GM19455 (cell line): Measurements from ENCODE around the gene BHMT.
"Not testable (repeated sequence)": the region's sequence is repeated elsewhere in the genome, so short reads cannot be mapped to it uniquely, and the experiment has no call there.

Source experiments
- ATAC-seq: cut with Tn5 transposase; IDR thresholded peaks from one replicate; pipeline ENCODE4 v1.9.1; 2021; ENCODE audit not compliant: unreplicated experiment

Gene BHMT

DNA sequence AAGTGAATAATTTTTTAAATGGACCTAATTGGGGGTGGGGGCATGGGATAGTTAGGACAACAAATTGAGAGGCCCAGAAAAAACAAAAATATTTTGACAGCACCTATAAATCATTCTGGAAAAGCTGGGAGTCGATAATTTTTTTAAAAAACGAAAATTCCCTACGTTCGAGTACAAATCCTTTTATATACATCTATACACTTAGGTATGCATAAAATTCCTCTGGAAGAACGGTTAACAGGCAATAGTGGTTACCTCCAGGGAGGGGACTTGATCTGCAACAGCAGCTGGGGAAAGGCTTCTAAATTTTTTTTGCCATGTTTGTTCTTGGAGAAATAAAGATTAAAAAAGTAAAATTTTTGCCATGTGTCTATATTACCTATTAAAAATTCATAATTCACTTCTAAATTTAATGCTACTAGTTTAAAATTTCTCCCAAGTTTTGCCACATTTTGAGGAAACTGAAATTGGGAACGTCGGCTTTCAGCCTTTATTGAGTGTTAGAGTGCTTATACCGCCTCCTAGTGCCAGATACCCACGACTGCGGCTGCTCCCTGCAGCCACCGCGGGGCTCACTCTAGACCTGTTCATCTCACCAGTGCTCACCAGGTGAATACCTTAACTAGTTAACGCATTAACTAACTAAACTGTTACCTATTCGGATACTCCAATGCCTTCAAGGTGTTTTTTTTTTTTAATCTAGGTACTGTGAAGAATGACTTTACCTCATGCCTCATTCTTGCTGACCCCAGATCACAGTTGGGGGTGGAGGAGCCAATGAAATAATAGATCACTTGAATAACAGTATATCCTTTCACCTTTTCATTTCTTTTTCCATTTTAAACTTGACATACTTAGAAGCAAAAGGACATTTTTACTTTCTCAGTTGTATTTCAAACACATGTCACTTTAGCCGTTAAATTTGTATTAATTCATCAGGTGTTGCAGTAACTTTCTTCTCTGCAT lies 1.8 kb upstream of the BHMT start:
- ATAC-seq: no peak

DNA sequence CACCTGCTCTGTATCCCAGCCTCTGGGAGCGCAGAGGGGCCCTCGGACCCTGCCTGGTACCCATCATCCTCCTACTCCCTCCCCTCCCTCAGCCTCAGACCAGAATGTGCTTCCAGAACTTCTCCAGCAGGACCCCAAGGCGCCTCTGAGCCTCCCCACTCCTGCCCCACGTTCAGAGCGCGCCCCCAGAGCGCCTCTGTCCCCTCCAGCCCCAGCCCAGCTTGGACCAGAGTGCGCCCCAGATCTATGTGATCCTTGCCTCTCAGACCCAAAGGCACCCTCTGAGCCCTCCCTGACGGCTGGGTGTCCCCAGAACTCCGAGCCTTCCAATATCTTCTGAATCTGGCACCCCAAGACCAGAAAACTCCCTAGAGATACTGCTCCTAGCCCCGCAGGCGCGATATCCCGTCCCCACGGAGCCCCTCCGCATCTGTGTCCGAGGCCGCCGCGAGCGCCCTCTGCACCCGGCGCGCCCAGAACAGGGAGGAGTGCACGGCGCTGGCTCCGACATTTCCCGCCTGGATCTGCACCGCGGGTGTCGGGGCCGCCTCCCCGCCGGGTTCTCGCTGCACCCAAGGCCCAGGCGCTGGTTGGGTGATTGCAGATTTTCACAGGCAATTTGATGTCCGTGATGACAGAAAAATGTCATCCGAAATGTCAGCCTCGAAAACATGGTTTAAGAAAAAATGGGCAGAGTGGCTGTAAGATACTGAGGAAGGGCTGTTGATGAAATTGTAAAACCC lies 522 bp downstream of the BHMT start:
- no peak for ATAC-seq

DNA sequence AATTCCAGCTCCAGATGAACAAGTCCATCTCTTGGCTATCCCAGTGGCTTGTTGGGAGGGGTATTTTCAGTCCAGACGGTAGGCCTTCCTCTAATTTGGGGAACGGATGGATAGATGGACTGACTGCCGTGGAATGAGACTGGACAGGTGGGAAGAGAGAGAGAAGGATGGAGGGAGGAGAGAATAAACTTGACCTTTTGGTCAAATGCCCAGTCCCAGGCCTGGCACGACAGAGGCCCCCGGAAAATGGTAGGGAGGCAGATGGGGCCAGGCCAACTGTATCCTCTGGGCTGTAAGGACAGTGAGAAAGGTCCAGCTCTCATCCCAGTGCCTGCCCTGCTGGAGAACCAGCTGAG lies 1.1 kb downstream of the BHMT start:
- ATAC-seq: no peak

DNA sequence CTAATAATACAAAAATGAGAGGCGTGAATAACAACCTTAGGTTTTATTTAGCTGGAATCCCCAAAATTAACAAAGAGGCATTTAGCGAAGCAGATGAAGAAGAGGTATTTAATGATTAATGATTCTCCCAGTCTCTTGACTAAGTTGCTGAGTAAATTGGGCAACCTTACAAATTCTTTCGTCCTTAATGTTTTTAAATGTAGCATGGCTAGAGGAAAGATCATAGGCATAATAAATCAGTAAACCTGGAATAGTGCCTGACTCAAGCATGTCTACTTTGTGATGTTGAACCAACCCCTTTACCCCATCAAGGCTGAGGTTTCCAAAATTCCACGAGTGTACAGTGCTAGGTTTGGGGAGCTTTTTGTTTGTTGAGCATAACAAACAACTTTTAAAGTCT lies 7.9 kb downstream of the BHMT start:
- no peak for ATAC-seq

DNA sequence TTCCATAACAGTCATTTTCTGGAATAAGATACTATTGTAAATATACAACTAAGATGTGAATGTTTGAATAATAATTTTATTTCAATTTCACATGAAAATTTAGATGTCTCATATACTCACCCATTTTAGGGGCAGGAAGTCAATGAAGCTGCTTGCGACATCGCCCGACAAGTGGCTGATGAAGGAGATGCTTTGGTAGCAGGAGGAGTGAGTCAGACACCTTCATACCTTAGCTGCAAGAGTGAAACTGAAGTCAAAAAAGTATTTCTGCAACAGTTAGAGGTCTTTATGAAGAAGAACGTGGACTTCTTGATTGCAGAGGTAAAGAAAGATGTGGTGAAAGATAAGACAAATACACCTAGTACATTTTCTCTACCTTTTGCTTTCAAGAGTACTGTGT lies 8.6 kb downstream of the BHMT start:
- no peak for ATAC-seq

DNA sequence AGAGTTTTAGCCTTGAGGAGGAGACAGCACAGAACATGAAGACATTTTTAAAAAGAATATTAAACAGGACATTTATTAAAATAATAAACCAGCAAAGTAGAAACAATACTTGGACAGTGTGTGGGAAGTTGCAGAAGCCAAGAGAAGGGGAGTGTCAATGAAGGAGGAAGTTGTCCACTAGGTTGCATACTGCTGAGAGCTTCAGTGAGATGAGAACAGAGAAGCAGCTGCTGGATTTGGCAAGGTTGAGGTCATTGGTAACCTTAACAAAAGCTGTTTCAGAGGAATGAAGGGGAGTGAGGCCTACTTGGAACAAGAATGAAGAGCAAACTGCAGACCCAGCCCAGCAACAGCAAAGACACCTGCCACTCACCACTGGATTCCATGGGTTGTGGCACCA lies 11.4 kb downstream of the BHMT start:
- no peak for ATAC-seq

DNA sequence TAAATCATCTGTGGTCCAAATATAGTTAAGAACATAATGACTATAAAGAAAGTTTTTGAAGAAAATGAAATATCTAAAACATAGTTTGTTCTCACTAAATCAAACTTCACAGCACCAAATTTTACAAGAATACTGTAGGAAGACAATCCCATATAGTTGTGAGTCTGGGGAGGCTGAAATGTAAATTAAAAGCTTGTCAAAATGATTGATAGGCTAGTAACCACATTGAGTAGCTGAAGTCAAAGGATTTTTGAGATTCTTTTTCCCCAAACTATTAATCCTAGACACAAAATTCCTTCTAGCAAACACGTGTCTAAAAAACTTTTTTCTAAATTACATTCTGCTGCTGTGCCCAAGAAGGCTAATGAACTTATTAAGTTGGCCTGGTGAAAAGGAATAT lies 13.0 kb downstream of the BHMT start:
- no peak for ATAC-seq

DNA sequence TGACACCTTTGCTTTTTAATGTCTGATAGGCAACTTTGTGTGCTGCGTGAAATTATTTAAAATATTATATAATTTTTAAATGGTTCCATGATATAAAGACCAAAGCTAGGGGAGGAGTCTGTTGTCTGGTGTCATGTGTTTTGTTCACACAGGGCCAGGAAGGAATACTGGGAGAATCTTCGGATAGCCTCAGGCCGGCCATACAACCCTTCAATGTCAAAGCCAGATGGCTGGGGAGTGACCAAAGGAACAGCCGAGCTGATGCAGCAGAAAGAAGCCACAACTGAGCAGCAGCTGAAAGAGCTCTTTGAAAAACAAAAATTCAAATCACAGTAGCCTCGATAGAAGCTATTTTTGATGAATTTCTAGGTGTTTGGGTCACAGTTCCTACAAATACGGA lies 19.2 kb downstream of the BHMT start:
- ATAC-seq: no peak

DNA sequence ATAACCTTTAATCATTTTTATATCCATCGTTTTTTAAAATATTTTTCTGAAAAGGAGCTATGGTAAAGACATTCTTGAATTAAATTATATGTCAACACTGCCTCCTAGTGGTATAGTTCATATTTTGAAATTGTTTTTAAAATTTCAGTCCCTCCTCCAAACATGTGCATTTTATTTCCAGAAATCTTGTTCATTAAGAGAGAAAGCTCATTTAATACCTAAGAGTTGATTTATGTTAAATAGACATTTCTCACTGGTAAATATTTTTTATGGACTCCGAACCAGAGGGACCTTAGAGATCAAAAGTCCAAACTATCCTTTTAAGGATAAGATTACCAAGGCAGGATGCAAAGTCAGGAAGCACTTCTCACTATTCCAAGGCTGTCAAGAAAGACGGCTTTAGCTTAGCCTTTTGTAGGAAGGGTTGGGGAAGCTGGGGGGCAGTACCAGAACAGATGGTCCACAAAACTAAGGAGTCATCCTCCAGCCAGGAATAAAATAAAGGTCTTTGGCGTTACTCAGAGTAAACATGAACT lies 21.6 kb downstream of the BHMT start:
- no peak for ATAC-seq

DNA sequence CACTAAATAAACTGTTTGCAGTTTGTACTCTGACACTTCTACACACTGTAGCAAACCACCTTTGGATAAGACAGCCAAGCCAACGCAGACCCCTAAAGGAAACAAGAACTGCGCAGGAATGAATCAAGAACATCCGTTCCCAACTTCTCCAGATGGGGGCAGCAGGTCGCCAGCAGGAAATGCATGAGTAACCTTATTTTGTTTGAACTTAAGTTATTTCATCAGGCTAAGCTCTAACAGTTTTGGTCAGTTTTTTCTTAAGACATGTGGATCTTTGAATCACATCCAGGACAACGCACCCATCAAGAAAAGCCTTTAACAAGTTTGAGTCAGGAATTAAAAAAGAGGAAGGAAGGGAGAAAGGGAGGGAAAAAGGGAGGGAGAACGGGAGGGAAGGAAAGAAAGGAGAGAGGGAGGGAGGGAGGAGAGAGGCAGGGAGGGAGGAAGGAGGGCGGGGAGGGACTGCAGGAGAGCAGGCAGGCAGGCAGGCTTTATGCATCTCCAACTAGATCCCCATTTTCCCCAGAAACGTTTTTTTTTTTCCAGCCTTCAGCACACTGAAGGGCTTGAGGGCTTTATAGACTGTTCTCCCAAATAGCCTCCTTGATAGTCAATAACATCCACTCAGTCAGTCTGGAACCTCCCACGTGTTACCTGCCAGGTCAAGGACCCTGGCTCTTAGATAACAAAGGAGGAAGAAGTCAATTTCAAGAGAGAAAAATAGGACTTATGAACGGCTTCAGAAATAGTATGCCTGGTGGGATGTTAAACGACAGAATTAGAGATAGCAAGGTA lies 22.2 kb downstream of the BHMT start:
- ATAC-seq: no peak

DNA sequence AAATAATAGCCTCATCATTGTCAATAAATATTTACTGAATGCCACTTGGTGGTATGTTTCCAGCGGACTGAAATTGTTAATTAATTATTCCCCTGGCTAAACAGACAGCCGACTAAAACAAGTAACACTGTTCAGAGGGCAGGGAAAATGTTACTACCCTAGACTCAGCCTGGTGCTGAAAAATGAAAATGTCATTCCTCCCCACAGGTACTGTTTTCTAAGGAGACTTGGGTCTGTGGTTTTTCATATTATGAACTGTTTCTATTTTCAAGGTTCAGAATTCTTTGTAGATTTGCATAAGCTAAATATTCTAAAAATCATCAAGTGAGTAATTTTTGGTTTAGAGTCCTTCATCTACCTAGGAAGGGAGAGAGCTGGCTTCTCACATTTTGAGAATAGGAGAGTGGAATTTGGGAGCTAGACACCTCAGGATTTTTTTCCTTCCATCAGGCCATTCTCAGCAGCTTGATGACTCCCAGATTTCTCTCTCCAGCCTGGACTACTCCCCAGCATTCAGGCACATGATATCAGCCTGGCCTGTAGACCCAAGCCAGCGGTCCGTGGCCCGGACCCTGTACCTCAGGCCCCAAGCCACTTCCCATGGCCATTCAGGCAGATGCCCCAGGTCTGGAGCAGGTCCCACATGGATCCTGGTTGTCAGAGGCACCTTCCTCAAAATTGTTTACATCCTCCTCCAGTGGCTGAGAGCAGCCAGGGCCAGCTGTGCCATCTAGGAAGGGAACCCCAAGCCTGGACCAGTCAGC lies 24.4 kb downstream of the BHMT start:
- no peak for ATAC-seq

DNA sequence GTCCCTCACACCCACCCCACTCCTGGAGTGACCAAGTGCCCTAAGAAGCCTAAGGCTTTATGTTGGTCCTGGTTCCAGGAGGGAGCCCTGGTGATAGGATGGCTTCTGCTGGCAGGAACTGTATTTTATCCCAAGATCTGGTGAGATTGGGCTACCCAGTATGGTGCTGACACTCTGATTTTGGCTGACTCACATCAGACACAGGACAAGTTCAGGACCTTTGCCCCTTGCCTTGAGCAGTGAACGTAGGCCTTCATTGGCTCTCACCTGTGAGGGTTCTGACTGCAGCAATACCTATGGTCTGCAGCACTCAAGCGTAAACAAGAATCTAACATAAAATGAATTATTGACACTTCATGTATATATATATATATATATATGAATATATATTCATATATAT lies 25.0 kb downstream of the BHMT start:
- no peak for ATAC-seq

DNA sequence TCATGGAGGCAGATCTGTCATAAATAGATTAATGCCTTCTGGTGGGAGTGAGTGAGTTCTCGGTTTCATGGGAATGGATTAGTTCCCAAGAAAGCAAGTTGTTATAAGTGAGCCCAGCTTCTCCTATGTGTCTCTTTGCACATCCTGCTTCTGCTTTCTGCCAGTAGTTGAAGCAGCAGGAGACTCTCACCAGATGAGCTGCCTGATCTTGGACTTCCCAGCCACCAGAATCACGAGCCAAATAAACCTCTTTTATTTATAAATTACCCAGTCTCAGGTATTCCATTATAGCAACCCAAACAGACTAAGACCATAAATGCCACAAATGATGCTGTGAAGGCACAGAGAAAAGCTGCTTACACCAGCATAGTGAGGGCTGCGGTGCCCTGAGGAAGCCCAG lies 28.9 kb downstream of the BHMT start:
- ATAC-seq: no peak

DNA sequence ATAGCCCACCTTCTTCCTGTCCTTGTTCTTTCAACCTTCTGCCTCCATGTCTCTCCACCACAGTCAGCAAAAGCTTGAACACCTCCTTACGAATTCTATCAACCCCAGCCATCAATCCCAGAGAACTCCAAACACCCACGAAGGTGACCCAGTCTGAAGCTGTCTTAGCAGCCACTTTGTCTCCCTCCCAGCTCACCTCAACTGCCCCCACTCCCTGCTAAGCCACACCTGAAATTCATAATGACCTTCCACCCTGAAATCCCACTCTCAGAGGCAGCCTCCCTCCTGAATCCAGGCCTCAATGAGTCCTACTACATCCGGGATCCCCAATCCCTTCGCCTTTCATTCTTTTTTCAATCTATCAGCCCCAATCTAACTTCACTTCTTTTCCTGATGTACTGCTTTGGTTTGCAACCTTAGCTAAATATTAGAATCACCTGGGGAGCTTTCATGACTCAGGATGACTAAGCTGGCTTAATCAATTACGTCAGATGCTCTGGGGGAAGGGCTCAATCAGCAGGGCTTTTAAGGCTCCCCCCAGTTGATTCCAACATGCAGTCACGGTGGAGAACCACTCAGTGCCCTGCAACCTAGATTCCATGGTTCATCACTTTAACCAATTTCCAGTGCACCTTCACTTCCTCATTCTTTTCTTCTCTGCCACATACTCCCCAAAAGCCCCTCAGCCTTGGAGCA lies 32.2 kb downstream of the BHMT start:
- no peak for ATAC-seq

DNA sequence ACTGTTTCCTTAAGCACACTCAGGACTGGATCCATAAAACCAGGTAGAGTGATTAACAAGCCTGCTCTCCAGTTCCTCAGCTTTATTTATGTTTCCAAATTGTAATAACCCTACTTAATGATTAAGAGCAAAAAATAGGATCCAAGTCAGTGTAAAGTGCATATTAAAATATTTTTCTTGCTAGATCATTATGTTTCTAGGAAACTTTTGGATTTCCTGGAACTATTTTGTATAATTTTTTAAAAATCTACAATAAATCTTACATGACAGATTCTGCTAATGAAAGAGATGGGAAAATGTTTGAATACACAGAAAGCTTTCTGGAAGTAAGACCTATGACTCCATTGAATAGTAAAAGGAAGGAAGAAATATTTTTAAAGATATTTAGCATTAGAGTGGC lies 35.5 kb downstream of the BHMT start:
- ATAC-seq: no peak

DNA sequence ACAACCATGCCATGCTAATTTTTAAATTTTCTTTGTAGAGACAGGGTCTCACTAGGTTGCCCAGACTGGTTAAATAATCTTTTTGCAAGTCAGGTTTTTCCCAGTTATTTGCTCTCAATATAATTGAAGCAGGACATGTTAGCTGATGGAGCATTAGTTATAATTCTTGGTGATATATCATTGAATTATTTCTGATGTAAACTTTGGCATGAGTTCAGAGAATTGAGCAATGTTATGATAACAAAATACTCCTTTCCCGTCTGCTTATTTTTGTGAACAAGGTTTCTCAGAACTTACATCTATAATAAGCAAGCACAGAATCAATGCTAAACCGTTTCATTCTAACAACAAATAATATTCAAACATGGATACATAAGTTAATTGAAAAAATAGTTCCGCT lies 37.8 kb downstream of the BHMT start:
- ATAC-seq: no peak

DNA sequence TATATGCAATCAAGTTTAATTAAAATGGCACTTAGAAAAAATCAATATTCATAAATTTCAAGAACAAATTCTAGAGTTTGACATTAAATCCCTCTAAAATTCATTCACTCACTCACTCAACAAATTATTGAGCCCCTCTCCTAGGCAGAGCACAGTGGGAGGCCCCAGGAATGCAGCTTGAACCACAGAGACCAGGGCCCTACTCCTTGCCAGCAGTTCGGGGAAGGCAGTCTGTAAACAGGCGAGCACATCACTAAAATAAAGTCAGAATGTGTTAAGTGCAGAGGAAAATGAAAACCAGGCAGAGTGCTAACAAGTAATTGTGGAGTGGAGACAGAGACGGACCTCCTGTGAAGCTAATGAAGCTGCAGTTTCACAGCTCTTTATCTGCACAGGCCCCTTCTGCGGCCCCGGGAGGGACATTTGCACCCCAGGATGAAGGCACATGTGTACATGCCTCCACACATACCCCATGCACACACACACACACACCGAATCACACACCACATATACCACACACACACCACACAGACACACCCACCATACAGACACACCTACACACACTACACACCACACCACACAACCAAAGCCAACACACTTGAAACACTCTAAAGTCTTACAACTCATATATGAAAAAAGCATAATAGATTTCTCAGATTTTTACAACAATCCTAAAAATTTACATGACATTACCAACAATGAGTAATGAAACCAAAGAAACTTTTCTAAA lies 40.5 kb downstream of the BHMT start:
- no peak for ATAC-seq

DNA sequence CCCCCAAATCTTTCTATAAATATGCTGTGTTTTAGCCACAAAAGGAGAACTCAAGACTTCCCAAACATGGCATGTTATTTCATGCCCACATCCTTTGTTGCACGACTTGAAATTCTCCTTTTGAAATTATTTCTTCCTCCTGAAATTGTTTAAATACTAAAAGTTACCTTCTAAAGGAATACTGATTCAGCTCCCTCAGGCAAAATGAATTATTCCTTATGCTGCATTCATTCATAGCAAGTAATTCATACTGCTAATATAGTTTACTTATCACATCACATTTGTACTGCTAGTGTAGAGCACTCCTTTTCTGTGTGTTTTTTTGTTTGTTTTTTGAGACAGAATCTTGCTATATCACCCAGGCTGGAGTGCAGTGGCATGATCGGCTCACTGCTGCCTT lies 45.7 kb downstream of the BHMT start:
- no peak for ATAC-seq

DNA sequence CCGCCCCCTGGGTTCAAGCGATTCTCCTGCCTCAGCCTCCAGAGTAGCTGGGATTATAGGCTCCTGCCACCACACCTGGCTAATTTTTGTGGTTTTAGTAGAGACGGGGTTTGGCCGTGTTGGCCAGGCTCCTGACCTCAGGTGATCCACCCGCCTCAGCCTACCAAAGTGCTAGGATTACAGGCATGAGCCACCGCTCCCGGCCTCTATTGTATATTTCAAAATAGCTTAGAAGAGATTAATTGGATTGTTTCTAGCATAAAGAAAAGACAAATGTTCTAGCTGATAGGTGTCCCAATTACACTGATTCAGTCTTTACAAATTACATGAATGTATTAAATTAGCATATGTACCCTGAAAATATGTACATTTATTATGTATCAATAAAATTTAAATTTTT lies 50.0 kb downstream of the BHMT start:
- ATAC-seq: not testable (repeated sequence)
